HG02763 (cell line): ENCODE measurements around the gene ABCF3.
A peak's percentile ranks its signal among the peaks of the same experiment; 100 is the strongest.
"Not testable (repeated sequence)": the region's sequence is repeated elsewhere in the genome, so short reads cannot be mapped to it uniquely, and the experiment has no call there.

ENCODE experiments used
- ATAC-seq: cut with Tn5 transposase; IDR thresholded peaks from one replicate; pipeline ENCODE4 v1.9.1; 2021; ENCODE audit warnings: mild to moderate bottlenecking, moderate library complexity; ENCODE audit not compliant: unreplicated experiment

Gene ABCF3

GRCh38 chr3:184186184-184186901, at the start of gene ABCF3:
TSS of gene ABCF3 (plus strand) at chr3:184186199. CDS start at chr3:184186208, 9 bp downstream.
- peak; percentile 20 for ATAC-seq

GRCh38 chr3:184140436-184140835, 45.6 kb upstream of the ABCF3 start:
- no peak for ATAC-seq

GRCh38 chr3:184142199-184142598, 43.8 kb upstream of the ABCF3 start:
- ATAC-seq = no peak

- ATAC-seq = no peak
Measured at GRCh38 chr3:184143327-184143726, 42.7 kb upstream of the ABCF3 start.

- no peak for ATAC-seq
Measured at GRCh38 chr3:184144505-184144904, 41.5 kb upstream of the ABCF3 start.

GRCh38 chr3:184145111-184145524, 40.9 kb upstream of the ABCF3 start:
- no peak for ATAC-seq

- ATAC-seq = no peak
Measured at GRCh38 chr3:184145751-184146270, 40.2 kb upstream of the ABCF3 start.

GRCh38 chr3:184148076-184148475, 37.9 kb upstream of the ABCF3 start:
- no peak for ATAC-seq

- no peak for ATAC-seq
Measured at GRCh38 chr3:184149123-184149522, 36.9 kb upstream of the ABCF3 start.

- not testable (repeated sequence) for ATAC-seq
Measured at GRCh38 chr3:184149770-184150169, 36.2 kb upstream of the ABCF3 start.

GRCh38 chr3:184154885-184155643, 30.9 kb upstream of the ABCF3 start, which contains the start of gene DVL3:
TSS of gene DVL3 (plus strand) at chr3:184155377. CDS start at chr3:184155636, 259 bp downstream.
- peak; percentile 77 for ATAC-seq

GRCh38 chr3:184155644-184156521, 30.1 kb upstream of the ABCF3 start:
- peak; percentile 16 for ATAC-seq

GRCh38 chr3:184156522-184156955, 29.5 kb upstream of the ABCF3 start:
- ATAC-seq = no peak

GRCh38 chr3:184157206-184157605, 28.8 kb upstream of the ABCF3 start:
- no peak for ATAC-seq

GRCh38 chr3:184158404-184158803, 27.6 kb upstream of the ABCF3 start:
- no peak for ATAC-seq

- no peak for ATAC-seq
Measured at GRCh38 chr3:184160456-184160855, 25.5 kb upstream of the ABCF3 start.

- not testable (repeated sequence) for ATAC-seq
Measured at GRCh38 chr3:184162571-184163070, 23.4 kb upstream of the ABCF3 start.

GRCh38 chr3:184164648-184165330, 21.2 kb upstream of the ABCF3 start:
- no peak for ATAC-seq

GRCh38 chr3:184165543-184165942, 20.5 kb upstream of the ABCF3 start:
- ATAC-seq = no peak

- no peak for ATAC-seq
Measured at GRCh38 chr3:184166671-184167070, 19.3 kb upstream of the ABCF3 start.
